ENCODE results near the gene DCN. TPM values are rescaled to one million over a fixed set of nuclear protein-coding genes. Genes with fewer than 3 reads are reported as not detected.

The DCN gene
- total RNA-seq, 1 donor from 2014 or later: 470 TPM

DNA sequence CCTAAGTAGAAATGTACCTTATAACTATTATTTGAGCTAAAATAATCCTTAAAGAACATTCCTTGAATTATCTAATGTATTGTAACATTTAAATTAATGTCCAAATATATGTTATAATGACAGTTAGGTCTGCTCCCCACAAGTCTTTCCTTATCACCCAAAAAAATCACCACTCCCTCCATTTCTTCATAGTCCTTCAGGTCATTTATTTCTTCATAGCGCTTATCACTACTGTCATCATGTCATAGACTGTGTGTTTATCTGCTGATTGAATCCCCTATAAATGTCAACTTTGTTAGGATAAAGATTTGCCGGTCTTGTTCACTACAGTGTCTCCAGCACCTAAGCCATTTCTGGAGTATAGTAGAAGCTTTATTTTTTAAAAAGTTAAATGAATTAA, 83.3 kb downstream of the DCN start:
- DNase-seq: no peak

DNA sequence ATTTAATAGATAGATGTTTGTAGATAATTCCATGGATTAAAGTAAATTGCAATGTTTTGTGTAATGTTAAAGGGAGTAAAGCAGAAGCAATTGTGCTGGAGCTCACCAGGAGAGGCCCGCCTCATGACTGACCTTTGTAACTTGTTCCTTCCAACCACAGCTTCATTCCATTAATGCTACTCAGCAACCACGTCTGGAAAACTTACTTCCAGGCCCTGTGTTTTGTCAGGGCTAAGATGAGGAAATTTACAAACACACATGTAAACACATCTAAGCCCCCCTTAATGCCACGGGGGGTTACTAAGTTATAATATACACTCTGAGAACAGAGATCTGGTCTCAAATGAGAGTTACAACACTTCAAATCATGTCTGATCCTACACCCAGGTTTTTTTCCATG, 83.7 kb downstream of the DCN start:
- DNase-seq: peak; percentile 21

DNA sequence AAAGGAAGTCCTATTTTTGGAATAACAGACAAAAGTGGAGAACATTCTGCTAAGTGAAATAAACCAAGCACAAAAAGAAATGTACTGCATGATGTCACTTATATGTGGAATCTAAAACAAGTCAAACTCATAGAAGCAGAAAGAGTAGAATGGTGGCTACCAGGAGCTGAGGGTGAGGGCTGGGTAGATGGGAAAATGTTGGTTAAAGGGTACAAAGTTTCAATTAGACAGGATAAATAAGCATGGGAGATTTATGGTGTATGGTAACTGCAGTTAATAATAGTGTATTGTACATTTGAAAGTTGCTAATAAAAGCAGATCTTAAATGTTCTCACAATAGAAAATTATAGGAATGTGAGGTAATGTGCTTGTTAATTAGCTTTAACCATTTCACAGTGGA, 84.2 kb downstream of the DCN start:
- DNase-seq: no peak

DNA sequence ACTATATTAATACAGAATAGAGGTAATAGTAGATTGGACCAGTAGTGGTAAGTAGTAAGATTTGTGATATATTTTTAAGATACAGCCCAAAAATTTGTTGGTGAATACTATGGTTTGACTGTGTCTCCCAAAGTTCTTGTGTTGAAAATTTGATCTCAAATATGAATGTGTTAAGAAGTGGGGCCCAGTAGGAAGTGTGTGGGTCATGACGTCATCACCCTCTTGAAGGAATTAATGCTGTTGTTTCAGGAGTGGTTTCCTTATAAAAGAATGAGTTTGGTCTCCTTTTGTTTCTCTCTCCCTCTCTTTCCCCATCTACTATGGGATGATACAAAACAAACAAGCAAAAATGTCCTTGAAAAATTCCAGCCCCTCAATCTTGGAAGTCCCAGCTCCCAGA, 87.7 kb downstream of the DCN start:
- DNase-seq: no peak

DNA sequence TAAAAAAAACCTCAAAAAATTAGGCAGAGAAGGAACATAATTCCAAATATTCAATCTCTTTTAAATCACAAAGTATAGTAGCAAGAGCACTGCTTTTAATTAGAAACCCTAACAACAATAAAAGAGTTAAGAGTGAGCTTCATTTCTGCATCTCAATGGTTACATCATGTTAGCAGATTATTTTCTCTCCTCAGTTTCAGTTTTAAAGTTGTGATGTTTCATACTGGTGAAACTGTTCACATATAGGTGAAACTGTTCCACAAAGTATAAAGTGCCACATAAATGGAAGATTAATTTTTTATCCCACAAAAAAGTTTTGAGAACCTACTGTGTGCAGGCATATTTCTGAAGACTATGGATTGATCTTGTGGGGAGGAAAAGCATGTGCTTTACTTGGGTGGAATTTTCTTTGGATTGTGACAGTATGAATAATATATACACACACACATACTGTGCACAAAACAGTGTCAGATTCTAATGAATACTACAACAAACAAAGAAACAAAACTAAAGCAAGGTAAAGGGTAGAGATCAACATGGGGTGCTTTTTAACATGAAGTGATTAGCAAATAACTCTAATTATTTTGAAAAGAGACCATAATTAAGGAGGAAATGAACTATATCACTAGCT, 88.5 kb downstream of the DCN start:
- DNase-seq: no peak

DNA sequence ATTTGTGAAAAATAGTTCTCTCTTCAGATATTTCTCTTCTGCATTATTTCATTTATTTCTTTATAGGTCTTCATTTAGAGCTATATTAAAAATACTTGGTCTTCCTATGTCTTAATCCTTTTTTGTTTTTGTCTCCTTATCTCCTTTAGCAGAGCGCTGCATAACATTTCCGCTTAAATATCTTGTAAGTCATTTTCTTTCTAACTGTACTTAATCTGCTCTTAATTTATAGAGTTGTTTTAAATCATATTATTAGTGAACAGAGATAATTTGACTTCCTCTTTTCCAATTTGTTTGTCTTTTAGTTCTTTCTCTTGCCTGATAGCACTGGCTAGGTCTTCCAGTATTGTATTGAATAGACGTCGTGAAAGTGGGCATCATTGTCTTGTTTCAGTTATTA, 89.3 kb downstream of the DCN start:
- DNase-seq: no peak

DNA sequence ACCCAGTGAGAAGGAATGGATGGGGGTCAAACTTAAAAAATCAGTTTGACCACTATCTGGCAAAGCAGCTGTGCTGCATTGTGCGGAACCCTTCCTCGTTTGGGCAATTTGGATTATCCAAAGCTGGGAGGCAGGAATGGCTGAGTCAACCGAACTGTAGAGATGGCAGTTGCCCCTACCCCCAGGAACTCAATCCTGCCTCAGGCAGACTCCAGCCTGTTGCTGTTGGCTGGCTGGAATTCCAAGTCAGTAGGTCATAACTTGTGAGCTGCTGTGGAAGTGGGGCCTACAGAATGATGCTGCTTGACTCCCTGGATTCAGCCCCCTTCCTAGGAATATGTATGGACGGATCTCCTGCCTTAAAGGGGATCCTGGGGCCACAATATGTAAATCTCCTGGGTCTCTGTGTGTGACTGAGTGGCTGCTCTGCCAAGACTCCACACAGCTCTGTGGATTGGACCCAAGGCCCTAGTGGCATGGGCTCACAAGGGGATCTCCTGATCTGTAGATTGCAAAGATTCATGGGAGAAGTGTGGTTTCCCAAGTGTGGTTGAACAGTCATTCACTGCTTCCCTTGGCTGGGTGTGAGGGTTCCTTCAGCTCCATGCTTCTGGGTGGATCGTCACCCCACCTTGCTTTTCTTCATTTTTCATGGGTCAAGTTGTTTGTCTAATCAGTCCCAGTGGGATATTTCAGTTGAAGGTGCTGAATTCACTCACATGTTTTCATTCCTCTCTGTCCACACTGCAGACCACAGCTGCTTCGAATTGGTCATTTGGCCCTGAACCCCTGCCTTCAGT, 90.5 kb downstream of the DCN start:
- DNase-seq: no peak

Small RNA genes lying within 50 kb of the gene (small RNA-seq; reads per million reads assigned to genes)
- not detected for gene AC007115.1 (ENCODE audit: low replicate concordance)

Other genes starting within 250 kb of the DCN start
- gene CCER1, start 227.6 kb downstream of the DCN start, total RNA-seq: not detected
- not detected for gene EPYC, start 177.8 kb downstream of the DCN start, total RNA-seq
- gene KERA, start 124.8 kb downstream of the DCN start, total RNA-seq: 81.0 TPM
- 449 TPM for gene LUM, start 71.3 kb downstream of the DCN start, total RNA-seq